ENCODE data around the gene OR8D2.

OR8D2 gene

DNA sequence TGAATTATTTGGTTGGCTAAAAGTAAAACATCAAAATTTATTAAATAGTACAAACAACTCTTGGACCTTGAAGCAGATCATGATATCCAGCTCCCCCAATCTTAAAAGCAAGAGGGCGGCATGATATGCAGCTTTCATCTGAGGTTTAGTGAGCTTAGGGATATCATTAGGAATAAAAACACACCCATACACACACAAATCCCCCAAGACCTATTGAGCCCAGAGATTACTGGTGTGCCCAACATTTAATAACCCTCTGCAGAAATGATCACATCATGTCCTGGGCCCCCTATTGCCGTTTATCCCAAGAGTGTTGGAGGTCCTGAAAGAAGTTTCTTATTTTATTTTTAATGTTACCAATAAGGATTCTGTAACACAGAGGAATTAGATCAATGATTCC is 6.1 kb downstream of the OR8D2 start, which contains the start of gene OR8D1:
TSS of gene OR8D1 (minus strand) at position 101 of the 400 bp plus-strand sequence. CDS start 3,183 bp downstream, outside the sequence.
- Histone ChIP-seq H3K4me1 (ENCODE audit: control insufficient read depth, insufficient read depth, low read length) (no peaks in the 10 kb centered on the region), H3K9me3 (ENCODE audit: control insufficient read depth, insufficient read depth, low read length) (no peaks in the 10 kb centered on the region), H3K4me3 (ENCODE audit: low read depth, low read length) (no peak within 1 kb of the TSS), H3K9ac (ENCODE audit: low read depth, low read length) (no peak within 1 kb of the TSS), H3K27me3 (ENCODE audit: control insufficient read depth, insufficient read depth, low read length) (no peaks in the 10 kb centered on the region), H3K36me3 (ENCODE audit: control insufficient read depth, insufficient read depth, low read length) (no peaks in the 10 kb centered on the region)

DNA sequence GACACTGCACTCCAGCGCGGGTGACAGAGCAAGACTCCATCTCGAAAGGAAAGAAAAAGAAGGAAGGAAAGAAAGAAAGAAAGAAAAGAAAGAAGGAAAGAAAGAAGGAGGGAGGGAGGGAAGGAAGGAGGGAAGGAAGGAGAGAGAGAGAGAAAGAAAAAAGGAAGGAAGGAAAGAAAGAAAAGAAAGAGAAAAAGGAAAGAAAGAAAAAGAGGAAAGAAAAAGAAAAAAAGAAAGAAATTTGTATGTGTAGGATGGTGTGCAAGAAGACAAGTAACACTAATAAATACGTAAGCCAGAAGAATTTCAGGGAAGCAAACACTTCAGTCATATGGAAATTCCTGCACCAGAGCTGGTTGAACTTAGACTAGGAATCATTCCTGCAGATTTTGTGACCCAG is 6.9 kb downstream of the OR8D2 start:
- Histone ChIP-seq H3K9me3 (ENCODE audit: control insufficient read depth, insufficient read depth, low read length) (no peaks in the 10 kb centered on the region), H3K4me3 (ENCODE audit: low read depth, low read length) (no peak overlapping the region), H3K4me1 (ENCODE audit: control insufficient read depth, insufficient read depth, low read length) (no peaks in the 10 kb centered on the region), H3K9ac (ENCODE audit: low read depth, low read length) (no peak overlapping the region), H3K27me3 (ENCODE audit: control insufficient read depth, insufficient read depth, low read length) (no peaks in the 10 kb centered on the region), H3K36me3 (ENCODE audit: control insufficient read depth, insufficient read depth, low read length) (no peaks in the 10 kb centered on the region)

DNA sequence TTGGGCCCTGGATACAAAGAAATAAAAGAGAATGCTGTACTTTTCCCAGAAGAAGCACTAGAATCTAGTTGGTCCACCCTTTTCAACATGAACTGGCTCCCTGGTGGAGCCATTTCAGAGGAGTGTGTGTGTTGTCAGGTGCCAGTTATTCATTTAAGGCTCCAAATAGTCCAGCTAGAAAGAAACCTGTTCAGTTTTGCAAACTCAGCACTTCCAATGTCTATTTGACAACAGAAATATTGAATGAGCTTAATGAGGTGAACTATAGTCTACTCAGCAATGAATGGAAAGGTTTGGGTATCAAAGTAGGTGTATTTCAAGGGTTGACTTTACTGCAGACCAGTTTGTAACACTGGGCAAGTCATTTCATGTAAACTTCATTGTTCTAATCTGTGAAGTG is 8.3 kb downstream of the OR8D2 start:
- H3K4me3 ChIP-seq (ENCODE audit: low read depth, low read length): no peak overlapping the region
- no peaks in the 10 kb centered on the region for H3K27me3 ChIP-seq (ENCODE audit: control insufficient read depth, insufficient read depth, low read length)
- no peaks in the 10 kb centered on the region for H3K9me3 ChIP-seq (ENCODE audit: control insufficient read depth, insufficient read depth, low read length)

DNA sequence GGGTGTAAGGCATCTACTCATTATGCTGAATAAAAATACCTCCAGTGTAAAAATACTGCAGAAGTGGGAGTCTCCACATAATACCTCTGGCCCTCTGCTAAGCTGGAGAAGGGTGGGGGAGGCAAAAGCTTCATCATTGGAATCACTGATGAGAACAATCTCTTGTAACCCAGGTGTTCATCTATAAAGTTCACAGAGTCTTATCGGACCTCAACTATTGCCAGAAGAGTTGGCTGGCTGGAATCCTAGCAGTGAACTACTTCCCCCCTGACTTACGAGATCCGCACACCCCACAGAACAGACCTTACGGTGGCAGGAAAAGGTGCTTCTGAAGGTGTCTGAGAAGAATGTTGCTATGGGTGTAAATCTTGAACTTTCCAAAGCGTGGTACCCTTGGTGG is 8.7 kb downstream of the OR8D2 start:
- no peaks in the 10 kb centered on the region for H3K36me3 ChIP-seq (ENCODE audit: control insufficient read depth, insufficient read depth, low read length)
- H3K9me3 ChIP-seq (ENCODE audit: control insufficient read depth, insufficient read depth, low read length): no peaks in the 10 kb centered on the region
- no peaks in the 10 kb centered on the region for H3K27me3 ChIP-seq (ENCODE audit: control insufficient read depth, insufficient read depth, low read length)
- H3K9ac ChIP-seq (ENCODE audit: low read depth, low read length): no peak overlapping the region
- no peak overlapping the region for H3K4me3 ChIP-seq (ENCODE audit: low read depth, low read length)
- no peaks in the 10 kb centered on the region for H3K4me1 ChIP-seq (ENCODE audit: control insufficient read depth, insufficient read depth, low read length)

More for the DNA sequence above, 8.3 kb downstream of the OR8D2 start:
- Histone ChIP-seq H3K9ac (ENCODE audit: low read depth, low read length) (no peak overlapping the region), H3K36me3 (ENCODE audit: control insufficient read depth, insufficient read depth, low read length) (no peaks in the 10 kb centered on the region), H3K4me1 (ENCODE audit: control insufficient read depth, insufficient read depth, low read length) (no peaks in the 10 kb centered on the region)

DNA sequence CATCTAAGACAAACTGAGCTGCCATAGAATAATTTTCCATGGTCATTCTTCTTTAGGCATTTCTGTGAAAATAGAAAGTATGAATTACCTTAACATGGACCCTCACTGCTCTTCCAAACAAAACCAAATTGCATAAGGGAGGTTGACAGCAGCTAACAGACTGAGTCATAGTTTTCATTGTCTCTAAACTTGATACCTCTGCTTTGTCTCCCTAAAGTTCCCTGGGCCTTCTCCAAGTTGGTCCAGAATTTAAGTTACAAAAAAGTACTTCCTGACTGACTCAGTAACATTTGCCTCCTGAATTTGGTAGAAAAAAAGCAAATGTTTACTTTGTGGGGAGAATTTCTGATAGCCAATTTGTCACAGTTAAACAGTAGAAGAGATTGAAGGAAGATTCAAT is 9.3 kb downstream of the OR8D2 start:
- Histone ChIP-seq H3K27me3 (ENCODE audit: control insufficient read depth, insufficient read depth, low read length) (no peaks in the 10 kb centered on the region), H3K4me1 (ENCODE audit: control insufficient read depth, insufficient read depth, low read length) (no peaks in the 10 kb centered on the region), H3K36me3 (ENCODE audit: control insufficient read depth, insufficient read depth, low read length) (no peaks in the 10 kb centered on the region), H3K9ac (ENCODE audit: low read depth, low read length) (no peak overlapping the region), H3K4me3 (ENCODE audit: low read depth, low read length) (no peak overlapping the region), H3K9me3 (ENCODE audit: control insufficient read depth, insufficient read depth, low read length) (no peaks in the 10 kb centered on the region)

DNA sequence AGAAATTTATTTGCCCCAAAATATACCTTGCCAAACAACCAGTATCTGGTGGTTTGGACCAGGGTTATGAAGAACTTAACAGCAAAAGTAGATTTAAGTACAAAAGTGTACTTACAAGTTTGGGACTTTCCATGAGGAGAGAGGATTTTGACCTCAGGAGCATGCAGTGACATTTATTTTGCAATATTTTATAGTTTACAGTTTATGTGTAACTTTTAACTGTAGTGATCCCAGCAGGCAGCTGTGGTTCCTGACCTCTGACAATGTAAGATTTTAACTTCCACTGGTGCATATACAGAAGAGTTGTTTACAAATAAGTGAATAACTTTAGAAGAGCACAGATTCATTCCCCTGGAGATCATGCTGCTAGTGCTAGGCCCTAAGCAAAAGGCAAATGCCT is 12.9 kb downstream of the OR8D2 start:
- Histone ChIP-seq H3K36me3 (ENCODE audit: control insufficient read depth, insufficient read depth, low read length) (no peaks in the 10 kb centered on the region), H3K9me3 (ENCODE audit: control insufficient read depth, insufficient read depth, low read length) (no peaks in the 10 kb centered on the region), H3K4me1 (ENCODE audit: control insufficient read depth, insufficient read depth, low read length) (peaks cover 6% of the 10 kb centered on the region), H3K4me3 (ENCODE audit: low read depth, low read length) (no peak overlapping the region), H3K27me3 (ENCODE audit: control insufficient read depth, insufficient read depth, low read length) (no peaks in the 10 kb centered on the region), H3K9ac (ENCODE audit: low read depth, low read length) (no peak overlapping the region)

DNA sequence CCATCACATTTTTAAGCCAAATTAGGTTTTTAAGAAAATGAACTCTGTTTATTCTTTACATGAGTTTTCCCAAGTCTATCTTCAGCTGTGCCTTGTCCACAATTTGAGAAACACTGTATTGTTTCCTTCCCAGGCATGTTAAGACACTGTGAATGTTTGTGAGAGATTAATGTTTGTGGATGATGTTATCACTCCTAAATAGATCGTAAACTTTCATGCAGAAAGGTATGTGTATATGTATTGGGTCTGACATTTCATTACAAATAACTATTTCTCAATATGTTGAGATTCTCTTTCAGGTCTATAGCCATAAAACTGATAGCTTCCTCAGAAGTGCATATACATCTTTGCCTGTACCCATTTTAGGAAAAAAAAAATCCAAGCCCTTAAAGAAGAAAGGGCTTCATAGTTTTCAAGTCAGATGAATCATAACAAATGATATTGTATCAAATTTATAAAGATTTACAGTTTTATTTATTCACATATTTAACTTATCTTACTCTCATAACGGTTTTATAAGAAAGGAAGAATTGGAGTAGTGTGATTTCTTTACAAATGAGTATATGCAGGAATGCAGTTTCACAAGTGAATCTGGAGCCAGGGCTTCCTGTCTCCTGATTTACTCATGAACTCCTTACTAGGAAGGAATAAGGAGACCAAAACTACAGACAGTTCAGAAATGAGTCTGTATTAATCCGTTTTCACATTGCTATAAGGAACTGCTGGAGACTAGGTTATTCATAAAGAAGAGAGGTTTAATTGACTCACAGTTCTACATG is 17.5 kb downstream of the OR8D2 start:
- Histone ChIP-seq H3K4me3 (ENCODE audit: low read depth, low read length) (no peak overlapping the region), H3K9me3 (ENCODE audit: control insufficient read depth, insufficient read depth, low read length) (no peaks in the 10 kb centered on the region), H3K4me1 (ENCODE audit: control insufficient read depth, insufficient read depth, low read length) (peaks cover 12% of the 10 kb centered on the region), H3K27me3 (ENCODE audit: control insufficient read depth, insufficient read depth, low read length) (no peaks in the 10 kb centered on the region), H3K36me3 (ENCODE audit: control insufficient read depth, insufficient read depth, low read length) (no peaks in the 10 kb centered on the region), H3K9ac (ENCODE audit: low read depth, low read length) (no peak overlapping the region)

DNA sequence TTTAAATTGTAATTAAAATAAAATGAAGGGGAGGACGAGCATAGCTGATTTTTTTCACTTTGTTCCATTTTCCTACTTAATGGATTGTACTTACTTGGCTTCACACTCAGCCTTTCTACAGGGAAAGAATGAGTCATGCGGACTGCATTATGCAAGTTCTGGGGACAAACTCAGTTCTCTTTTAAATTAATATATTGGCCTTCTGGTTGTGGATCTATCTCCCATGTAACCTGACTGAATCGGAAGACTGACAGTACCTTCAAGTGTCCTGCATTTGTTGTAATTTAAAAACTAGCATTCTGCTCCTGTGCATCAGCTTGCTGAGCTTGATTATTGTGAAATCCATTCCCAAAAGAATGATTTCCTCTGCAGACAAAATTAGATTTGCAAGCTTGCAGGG is 18.4 kb downstream of the OR8D2 start:
- Histone ChIP-seq H3K4me3 (ENCODE audit: low read depth, low read length) (no peak overlapping the region), H3K9me3 (ENCODE audit: control insufficient read depth, insufficient read depth, low read length) (no peaks in the 10 kb centered on the region), H3K27me3 (ENCODE audit: control insufficient read depth, insufficient read depth, low read length) (no peaks in the 10 kb centered on the region), H3K36me3 (ENCODE audit: control insufficient read depth, insufficient read depth, low read length) (no peaks in the 10 kb centered on the region), H3K9ac (ENCODE audit: low read depth, low read length) (no peak overlapping the region), H3K4me1 (ENCODE audit: control insufficient read depth, insufficient read depth, low read length) (peaks cover 12% of the 10 kb centered on the region)

DNA sequence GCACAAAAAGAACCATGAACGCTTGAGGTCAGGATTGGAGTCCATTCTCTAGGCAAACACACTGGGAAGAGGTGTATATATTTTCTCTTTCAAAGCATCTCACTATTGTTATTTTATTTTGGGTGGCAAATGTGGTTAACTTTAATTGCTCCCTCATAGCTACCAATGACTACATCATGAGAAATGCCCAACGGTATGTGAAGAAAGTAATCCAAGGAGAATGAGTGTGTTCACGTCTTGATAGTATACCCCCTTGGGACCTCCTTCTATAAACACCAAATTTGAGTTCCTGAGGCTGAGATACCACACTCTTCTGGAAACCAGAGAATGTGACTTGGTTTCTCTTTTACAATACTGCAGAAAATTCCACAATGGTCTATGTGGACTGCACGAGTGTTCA is 22.1 kb downstream of the OR8D2 start:
- Histone ChIP-seq H3K36me3 (ENCODE audit: control insufficient read depth, insufficient read depth, low read length) (no peaks in the 10 kb centered on the region), H3K4me3 (ENCODE audit: low read depth, low read length) (no peak overlapping the region), H3K4me1 (ENCODE audit: control insufficient read depth, insufficient read depth, low read length) (peaks cover 12% of the 10 kb centered on the region), H3K9ac (ENCODE audit: low read depth, low read length) (no peak overlapping the region), H3K27me3 (ENCODE audit: control insufficient read depth, insufficient read depth, low read length) (no peaks in the 10 kb centered on the region), H3K9me3 (ENCODE audit: control insufficient read depth, insufficient read depth, low read length) (no peaks in the 10 kb centered on the region)

DNA sequence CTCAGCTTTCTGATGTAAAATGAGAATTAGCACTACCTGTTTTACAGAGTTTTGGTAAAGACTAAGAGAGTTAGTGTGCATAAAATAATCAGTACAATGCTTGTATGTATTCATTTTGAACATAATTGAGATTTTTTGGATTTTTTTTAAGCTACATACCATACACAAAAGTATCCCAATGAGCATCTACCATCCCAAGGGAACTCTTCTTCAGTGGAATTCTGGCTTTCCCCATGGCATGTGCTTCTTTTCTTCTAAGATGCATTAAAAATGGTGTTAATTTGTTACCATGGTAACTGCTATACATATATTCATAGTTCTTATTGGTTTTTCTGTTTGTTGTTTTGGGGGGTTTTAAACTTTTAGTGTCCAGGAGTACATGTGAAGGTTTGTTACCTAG is 24.0 kb downstream of the OR8D2 start:
- H3K27me3 ChIP-seq (ENCODE audit: control insufficient read depth, insufficient read depth, low read length): no peaks in the 10 kb centered on the region
- H3K9me3 ChIP-seq (ENCODE audit: control insufficient read depth, insufficient read depth, low read length): no peaks in the 10 kb centered on the region
- H3K4me1 ChIP-seq (ENCODE audit: control insufficient read depth, insufficient read depth, low read length): no peaks in the 10 kb centered on the region
- H3K9ac ChIP-seq (ENCODE audit: low read depth, low read length): no peak overlapping the region
- H3K36me3 ChIP-seq (ENCODE audit: control insufficient read depth, insufficient read depth, low read length): no peaks in the 10 kb centered on the region
- H3K4me3 ChIP-seq (ENCODE audit: low read depth, low read length): no peak overlapping the region

DNA sequence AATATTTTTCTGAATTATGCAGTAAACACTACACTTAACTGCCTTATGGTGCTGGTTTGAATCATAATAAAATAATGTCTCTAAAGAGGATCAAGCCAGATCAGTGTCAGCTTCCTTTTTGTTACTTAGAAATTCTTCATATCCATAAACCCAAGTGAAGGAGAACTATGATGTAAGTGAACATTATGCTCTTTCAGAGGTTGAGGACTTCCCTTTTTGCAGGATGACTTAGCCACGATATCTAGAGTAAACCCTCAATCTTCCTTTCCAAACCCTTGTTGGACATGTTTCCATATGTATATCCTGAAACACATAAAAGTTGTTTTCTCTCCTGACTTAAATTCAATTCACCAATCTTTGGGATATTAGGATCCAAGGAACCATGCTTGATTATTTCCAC is 25.3 kb downstream of the OR8D2 start:
- Histone ChIP-seq H3K4me1 (ENCODE audit: control insufficient read depth, insufficient read depth, low read length) (no peaks in the 10 kb centered on the region), H3K27me3 (ENCODE audit: control insufficient read depth, insufficient read depth, low read length) (no peaks in the 10 kb centered on the region), H3K4me3 (ENCODE audit: low read depth, low read length) (no peak overlapping the region), H3K36me3 (ENCODE audit: control insufficient read depth, insufficient read depth, low read length) (no peaks in the 10 kb centered on the region), H3K9ac (ENCODE audit: low read depth, low read length) (no peak overlapping the region), H3K9me3 (ENCODE audit: control insufficient read depth, insufficient read depth, low read length) (no peaks in the 10 kb centered on the region)

DNA sequence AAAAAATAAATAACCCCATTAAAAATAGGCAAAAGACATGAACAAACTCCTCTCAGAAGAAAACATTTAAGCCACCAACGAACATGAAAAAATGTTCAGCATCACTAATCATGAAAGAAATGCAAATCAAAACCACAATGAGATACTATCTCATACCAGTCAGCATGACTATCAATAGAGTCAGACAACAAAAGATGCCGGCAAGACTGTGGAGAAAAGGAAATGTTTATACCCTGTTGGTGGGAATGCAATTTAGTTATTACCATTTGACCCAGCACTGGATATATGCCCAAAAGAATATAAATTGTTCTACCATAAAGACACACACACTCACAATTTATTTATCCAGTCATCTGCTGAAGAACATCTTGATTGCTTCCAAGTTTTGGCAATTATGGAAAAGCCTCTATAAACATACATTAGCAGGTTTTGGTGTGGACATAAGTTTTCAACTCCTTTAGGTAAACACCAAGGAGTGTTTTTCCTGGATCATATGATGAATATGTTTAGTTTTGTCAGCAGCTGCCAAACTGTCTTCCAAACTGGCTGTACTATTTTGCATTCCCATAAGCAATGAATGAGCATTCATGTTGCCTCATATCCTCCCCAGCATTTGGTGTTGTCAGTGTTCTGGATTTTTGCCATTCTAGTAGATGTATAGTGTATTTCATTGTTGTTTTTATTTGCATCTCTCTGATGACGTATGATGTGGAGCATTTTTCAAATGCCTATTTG is 34.2 kb downstream of the OR8D2 start:
- H3K36me3 ChIP-seq (ENCODE audit: control insufficient read depth, insufficient read depth, low read length): no peaks in the 10 kb centered on the region
- H3K9me3 ChIP-seq (ENCODE audit: control insufficient read depth, insufficient read depth, low read length): no peaks in the 10 kb centered on the region
- H3K27me3 ChIP-seq (ENCODE audit: control insufficient read depth, insufficient read depth, low read length): no peaks in the 10 kb centered on the region
- H3K9ac ChIP-seq (ENCODE audit: low read depth, low read length): no peak overlapping the region
- H3K4me1 ChIP-seq (ENCODE audit: control insufficient read depth, insufficient read depth, low read length): no peaks in the 10 kb centered on the region
- H3K4me3 ChIP-seq (ENCODE audit: low read depth, low read length): no peak overlapping the region
